ENCODE results near the gene RIMBP3C.
"Not testable (repeated sequence)": the region's sequence is repeated elsewhere in the genome, so short reads cannot be mapped to it uniquely, and the experiment has no call there.

- not testable (repeated sequence) for TF ChIP-seq CTCF, POLR2A (IDR thresholded peaks at IDR 0.05)
Observed at GRCh38 chr22:21549558-21549957, 1.7 kb downstream of the RIMBP3C start.

Data from right lobe of liver (tissue), 4 donors.